SK-N-SH treated with all-trans-retinoic acid at 6 μM for 48 hours (cell line): ENCODE results near the gene RAD23A.

Experiments used
- ATAC-seq: fragments of 200-7000 bp; cut with Tn5 transposase; 3 replicates; pipeline ENCODE4 v1.9.1; 2020; ENCODE audit warnings: mild to moderate bottlenecking, moderate library complexity
- BACH2 ChIP-seq: fragments of 250-450 bp; sonication (Bioruptor Pico); IDR thresholded peaks from 2 replicates; pipeline ENCODE4 v1.9.0; 2021; ENCODE audit warnings: mild to moderate bottlenecking, borderline replicate concordance
- CSRNP3 ChIP-seq: fragments of 250-450 bp; sonication (Bioruptor Pico); IDR thresholded peaks from 2 replicates; pipeline ENCODE4 v1.5.1; 2021; ENCODE audit warnings: mild to moderate bottlenecking, moderate library complexity
- ESRRG ChIP-seq: fragments of 250-450 bp; sonication (Bioruptor Pico); IDR thresholded peaks from 2 replicates; pipeline ENCODE4 v1.6.1; 2021; ENCODE audit warnings: mild to moderate bottlenecking
- OSR1 ChIP-seq: fragments of 250-450 bp; sonication (Bioruptor Pico); IDR thresholded peaks from 2 replicates; pipeline ENCODE4 v1.8.0; 2022; ENCODE audit warnings: moderate library complexity, mild to moderate bottlenecking, inconsistent platforms
- PATZ1 ChIP-seq: fragments of 250-450 bp; sonication (Bioruptor Pico); IDR thresholded peaks from 2 replicates; pipeline ENCODE4 v1.8.0; 2020; ENCODE audit warnings: mild to moderate bottlenecking, moderate library complexity, borderline replicate concordance
- PPARA ChIP-seq: fragments of 250-450 bp; sonication (Bioruptor Pico); IDR thresholded peaks from 2 replicates; pipeline ENCODE4 v1.5.0; 2020; ENCODE audit warnings: mild to moderate bottlenecking, borderline replicate concordance
- RARB ChIP-seq: fragments of 250-450 bp; sonication (Bioruptor Pico); IDR thresholded peaks from 2 replicates; pipeline ENCODE4 v1.8.0; 2021; ENCODE audit warnings: mild to moderate bottlenecking, moderate library complexity
- SNAI2 ChIP-seq: fragments of 250-450 bp; sonication (Bioruptor Pico); IDR thresholded peaks from 2 replicates; pipeline ENCODE4 v1.5.0; 2020; ENCODE audit warnings: mild to moderate bottlenecking, moderate library complexity
- TCF4 ChIP-seq: fragments of 250-450 bp; sonication (Bioruptor Pico); IDR thresholded peaks from 2 replicates; pipeline ENCODE4 v1.8.0; 2021; ENCODE audit warnings: mild to moderate bottlenecking, moderate library complexity, borderline replicate concordance
- TOX ChIP-seq: fragments of 250-450 bp; sonication (Bioruptor Pico); IDR thresholded peaks from 2 replicates; pipeline ENCODE4 v1.8.0; 2021; ENCODE audit warnings: mild to moderate bottlenecking, moderate library complexity, borderline replicate concordance
- ZC3H10 ChIP-seq: fragments of 250-450 bp; sonication (Bioruptor Pico); IDR thresholded peaks from 2 replicates; pipeline ENCODE4 v1.5.1; 2021; ENCODE audit warnings: mild to moderate bottlenecking, moderate library complexity
- ZFP3 ChIP-seq: fragments of 250-450 bp; sonication (Bioruptor Pico); IDR thresholded peaks from 2 replicates; pipeline ENCODE4 v1.5.0; 2020; ENCODE audit warnings: mild to moderate bottlenecking, moderate library complexity
- ZFP30 ChIP-seq: fragments of 450-650 bp; formaldehyde crosslinking; IDR thresholded peaks from 2 replicates; pipeline ENCODE4 v1.5.0; 2022; ENCODE audit warnings: mild to moderate bottlenecking, moderate library complexity
- ZNF565 ChIP-seq: fragments of 450-650 bp; formaldehyde crosslinking; conservative IDR thresholded peaks from 2 replicates; pipeline ENCODE4 v1.5.0; 2020; ENCODE audit warnings: low read depth, mild to moderate bottlenecking, moderate library complexity
- ZNF70 ChIP-seq: fragments of 450-650 bp; formaldehyde crosslinking; IDR thresholded peaks from 2 replicates; pipeline ENCODE4 v1.5.0; 2020; ENCODE audit warnings: mild to moderate bottlenecking, moderate library complexity
- ZNF8 ChIP-seq: fragments of 450-650 bp; formaldehyde crosslinking; IDR thresholded peaks from 2 replicates; pipeline ENCODE4 v1.5.0; 2020; ENCODE audit warnings: mild to moderate bottlenecking, moderate library complexity

Gene RAD23A

GRCh38 chr19:12969292-12969988 lies 23.8 kb downstream of the RAD23A start, which contains the start of gene DAND5:
TSS of gene DAND5 (plus strand) at chr19:12969576. CDS start at chr19:12969661, 85 bp downstream.
- TF ChIP-seq ZFP30 = no peak
- 0 out of 2 replicates have a peak, but pooled peaks have one; percentile 14 for TF ChIP-seq ZNF565 (CRISPR knock-in tag)
- TF ChIP-seq PATZ1 (CRISPR knock-in tag) = no peak
- TF ChIP-seq PPARA = 0 out of 2 replicates have a peak, but pooled peaks have one; percentile 47
- ATAC-seq = peak; percentile 65

GRCh38 chr19:12970070-12970820 lies 24.6 kb downstream of the RAD23A start:
- TF ChIP-seq ZNF70 (CRISPR knock-in tag) = peak; percentile 70
- TF ChIP-seq ZNF565 (CRISPR knock-in tag) = no peak
- ATAC-seq = no peak

DNA sequence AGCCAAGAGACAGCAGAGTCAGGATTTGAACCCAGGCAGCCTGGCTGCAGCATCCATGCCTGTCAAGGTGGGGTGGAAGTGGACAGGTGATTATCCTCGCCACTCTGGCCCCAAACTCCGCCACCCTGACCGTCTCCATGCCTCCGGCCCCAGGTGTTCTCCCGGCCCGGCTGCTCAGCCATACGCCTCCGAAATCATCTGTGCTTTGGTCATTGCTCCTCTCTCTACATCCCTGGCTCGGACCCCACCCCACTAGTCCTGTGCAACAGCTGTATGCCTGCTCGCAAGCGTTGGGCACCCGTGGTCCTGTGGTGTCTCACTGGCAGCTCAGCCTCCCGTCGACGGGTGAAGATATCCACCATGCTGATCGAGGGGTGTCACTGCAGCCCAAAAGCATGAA lies 27.6 kb downstream of the RAD23A start:
- TF ChIP-seq PATZ1 (CRISPR knock-in tag) = no peak
- TF ChIP-seq CSRNP3 (CRISPR knock-in tag) = no peak
- TF ChIP-seq ZNF8 (CRISPR knock-in tag) = no peak
- TF ChIP-seq TOX (CRISPR knock-in tag) = no peak
- no peak for TF ChIP-seq SNAI2 (CRISPR knock-in tag)
- no peak for TF ChIP-seq ZC3H10 (CRISPR knock-in tag)
- TF ChIP-seq ZFP3 (CRISPR knock-in tag) = no peak
- ATAC-seq = no peak

DNA sequence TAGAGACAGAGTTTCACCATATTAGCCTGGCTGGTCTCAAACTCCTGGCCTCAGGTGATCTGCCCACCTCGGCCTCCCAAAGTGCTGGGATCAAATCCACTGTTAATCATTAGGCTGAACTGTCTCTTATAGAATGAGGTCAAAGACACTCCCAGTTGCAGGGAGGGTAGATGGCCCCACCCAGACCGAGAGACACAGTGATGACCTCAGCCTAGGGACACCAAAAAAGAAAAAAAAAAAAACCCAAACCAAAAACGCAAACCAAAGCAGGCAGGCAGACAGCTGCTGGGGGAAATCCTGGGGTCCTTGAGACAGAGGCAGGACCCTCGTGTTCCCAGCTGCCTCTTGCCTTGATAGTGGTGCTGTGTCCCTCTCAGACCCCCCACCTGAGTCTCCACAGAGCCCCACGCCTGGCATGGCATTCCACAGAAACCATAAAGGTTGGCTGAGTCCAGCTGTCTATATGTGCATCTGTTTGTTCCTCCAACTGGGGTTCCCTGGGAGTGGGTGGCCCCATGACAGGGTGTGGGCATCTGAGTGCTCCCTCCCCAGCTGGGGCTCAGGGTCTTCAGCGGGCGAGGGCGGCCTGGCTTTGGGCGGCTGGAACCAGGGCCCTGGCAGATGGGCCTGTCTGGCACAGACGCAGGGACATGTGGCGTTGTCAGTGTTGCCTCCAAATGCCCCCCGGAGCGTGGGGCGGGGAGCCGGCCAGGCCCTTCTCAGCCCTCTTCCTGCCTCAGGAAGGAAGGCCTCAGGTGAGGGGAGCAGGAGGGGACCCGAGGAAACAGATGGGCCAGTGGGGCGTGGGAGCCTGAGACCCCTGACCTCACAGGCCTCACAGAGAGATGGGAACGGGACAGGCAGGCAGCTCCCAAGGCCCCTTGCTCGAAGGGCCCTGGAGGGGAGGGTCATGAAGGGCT lies 28.9 kb downstream of the RAD23A start:
- no peak; the same call in 2 of the 3 replicates for ATAC-seq
- TF ChIP-seq BACH2 (CRISPR knock-in tag) = no peak
- TF ChIP-seq TCF4 (CRISPR knock-in tag) = no peak
- TF ChIP-seq ESRRG (CRISPR knock-in tag) = no peak
- no peak for TF ChIP-seq RARB (CRISPR knock-in tag)
- TF ChIP-seq CSRNP3 (CRISPR knock-in tag) = no peak
- no peak for TF ChIP-seq TOX (CRISPR knock-in tag)
- TF ChIP-seq OSR1 (CRISPR knock-in tag) = no peak
- TF ChIP-seq, all 23 proteins: peak for 0
